Upper lobe of left lung (tissue), 4 donors: ENCODE results near the gene ADAMTS2.

Source experiments
- CTCF ChIP-seq, 6 experiments: fragments of 450-650 bp in 4 of 6; fragments of 200-600 bp in 2 of 6; sonication (generic) in 2 of 6; IDR thresholded peaks; one replicate each; pipeline ENCODE4 v1.5.1; 2016 to 2019; ENCODE audit warnings: antibody characterized with exemption in 6 of 6
- EP300 ChIP-seq, 4 donors: sonication (generic); formaldehyde crosslinking; IDR thresholded peaks; one replicate each; pipeline ENCODE4 v1.5.1; 2017; ENCODE audit warnings: antibody characterized with exemption in 4 of 4, control low read depth in 2 of 4
- POLR2A ChIP-seq, 4 donors: fragments of 450-650 bp; IDR thresholded peaks; one replicate each; pipeline ENCODE4 v1.5.1; 2016 to 2017; ENCODE audit warnings: antibody characterized with exemption in 4 of 4, mild to moderate bottlenecking in 2 of 4
- POLR2AphosphoS5 ChIP-seq, 2 donors: sonication (generic); formaldehyde crosslinking; IDR thresholded peaks; one replicate each; pipeline ENCODE4 v1.5.1; 2017; ENCODE audit warnings: antibody characterized with exemption in 2 of 2

GRCh38 chr5:179146277-179146676 lies 199.0 kb downstream of the ADAMTS2 start:
- TF ChIP-seq EP300 (IDR thresholded peaks at IDR 0.05) (no peak), CTCF (IDR thresholded peaks at IDR 0.05) (no peak), POLR2A (IDR thresholded peaks at IDR 0.05) (no peak), POLR2AphosphoS5 (IDR thresholded peaks at IDR 0.05) (no peak)
